H1 (cell line): ENCODE data around the gene SOX6. TPM values are rescaled to one million over a fixed set of nuclear protein-coding genes. Genes with fewer than 3 reads are reported as not detected.

Source experiments
- CTCF ChIA-PET: fragments of 300-600 bp; sonication (Branson Sonifier 250); formaldehyde crosslinking; loops from one replicate; lab custom pipeline; 2021; ENCODE audit not compliant: partially characterized antibody; lab: Charles Lee
- POLR2A ChIA-PET: fragments of 300-600 bp; sonication (Branson Sonifier 250); formaldehyde crosslinking; loops from one replicate; lab custom pipeline; 2021; ENCODE audit warnings: inconsistent platforms; ENCODE audit not compliant: partially characterized antibody; lab: Charles Lee
- DNase-seq, 2 experiments: peaks; one replicate each; pipeline versions ENCODE4 v3.0.0 to v3.0.0-alpha.2; 2010 to 2022; ENCODE audit warnings: low spot score in 2 of 2, low read depth in 1 of 2, mixed read lengths in 1 of 2
- FAIRE-seq: peaks from 2 replicates; lab custom pipeline; 2011; peaks lifted over from hg19 to GRCh38; lab: Jason Lieb, UNC
- H2AFZ ChIP-seq: 2 replicates; pipeline ENCODE4 v1.8.1; 2012; ENCODE audit warnings: low read length, inconsistent platforms
- H2AK5ac ChIP-seq: 2 replicates; pipeline ENCODE4 v1.6.1; 2013; ENCODE audit warnings: low read depth, low read length
- H2BK120ac ChIP-seq: replicated peaks from 2 replicates; pipeline ENCODE3; 2013; ENCODE audit warnings: low read depth, low read length, inconsistent platforms
- H2BK12ac ChIP-seq: 2 replicates; pipeline ENCODE4 v1.6.1; 2013; ENCODE audit warnings: low read depth, low read length
- H2BK15ac ChIP-seq: 2 replicates; pipeline ENCODE4 v1.6.1; 2013; ENCODE audit warnings: low read length
- H2BK20ac ChIP-seq: 2 replicates; pipeline ENCODE4 v1.6.1; 2013; ENCODE audit warnings: low read length
- H2BK5ac ChIP-seq: 2 replicates; pipeline ENCODE4 v1.6.1; 2013; ENCODE audit warnings: low read depth, low read length
- H3K14ac ChIP-seq: 2 replicates; pipeline ENCODE4 v1.6.1; 2013; ENCODE audit warnings: inconsistent platforms; ENCODE audit not compliant: insufficient read length
- H3K18ac ChIP-seq: 2 replicates; pipeline ENCODE4 v1.6.1; 2013; ENCODE audit warnings: low read length; ENCODE audit errors: extremely low read depth
- H3K23ac ChIP-seq: 2 replicates; pipeline ENCODE4 v1.6.1; 2013; ENCODE audit warnings: inconsistent platforms; ENCODE audit not compliant: insufficient read length
- H3K23me2 ChIP-seq: 2 replicates; pipeline ENCODE4 v1.6.1; 2013; ENCODE audit warnings: low read depth, low read length
- H3K27ac ChIP-seq: 2 replicates; pipeline ENCODE4 v1.6.1; 2011; ENCODE audit warnings: low read depth, low read length, inconsistent platforms
- H3K27me3 ChIP-seq, 4 experiments: replicated peaks in 1 of 4; 1 replicate in 1 of 4; 2 replicates in 3 of 4; pipeline versions ENCODE4 v1.6.1 to v1.8.1; 2011 to 2013; ENCODE audit warnings: low read length in 3 of 4, mild to moderate bottlenecking in 3 of 4, inconsistent platforms in 2 of 4, mixed read lengths in 2 of 4, moderate library complexity in 1 of 4; ENCODE audit not compliant: control insufficient read depth in 3 of 4, insufficient read depth in 3 of 4; ENCODE audit errors: extremely low read depth in 1 of 4
- H3K36me3 ChIP-seq, 4 experiments: 2 replicates each; pipeline versions ENCODE4 v1.6.1 to v1.8.1; 2011 to 2013; ENCODE audit warnings: mild to moderate bottlenecking in 4 of 4, low read length in 3 of 4, moderate library complexity in 2 of 4, control low read depth in 1 of 4, inconsistent platforms in 1 of 4; ENCODE audit not compliant: insufficient read depth in 4 of 4, control insufficient read depth in 2 of 4
- H3K4ac ChIP-seq: replicated peaks from 2 replicates; pipeline ENCODE3; 2013; ENCODE audit warnings: low read length, low read depth, mixed read lengths, inconsistent platforms; ENCODE audit not compliant: insufficient read length
- H3K4me1 ChIP-seq, 4 experiments: replicated peaks in 1 of 4; 1 replicate in 1 of 4; 2 replicates in 3 of 4; pipeline versions ENCODE4 v1.6.1 to v1.8.1; 2011 to 2013; ENCODE audit warnings: low read length in 3 of 4, inconsistent platforms in 2 of 4, mixed read lengths in 1 of 4; ENCODE audit not compliant: insufficient read depth in 4 of 4, control insufficient read depth in 3 of 4
- H3K4me2 ChIP-seq, 2 experiments: 2 replicates each; pipeline versions ENCODE4 v1.6.1 to v1.8.1; 2011 to 2013; ENCODE audit warnings: low read depth in 2 of 2, low read length in 2 of 2, control low read depth in 1 of 2, inconsistent platforms in 1 of 2, mild to moderate bottlenecking in 1 of 2; ENCODE audit not compliant: insufficient read depth in 1 of 2
- H3K4me3 ChIP-seq, 4 experiments: fragments of 200-600, 300-600 bp in 1 of 4; sonication (generic), shearing (Covaris generic), sonication (Bioruptor Twin) in 1 of 4; 2 replicates each; pipeline versions ENCODE4 v1.5.1 to v1.8.1; 2011 to 2016; ENCODE audit warnings: low read length in 4 of 4, low read depth in 3 of 4, control low read depth in 2 of 4, inconsistent platforms in 2 of 4, mild to moderate bottlenecking in 2 of 4, mixed read lengths in 1 of 4, moderate library complexity in 1 of 4; ENCODE audit not compliant: insufficient read depth in 2 of 4; ENCODE audit errors: extremely low read depth in 1 of 4
- H3K56ac ChIP-seq: replicated peaks from 2 replicates; pipeline ENCODE3; 2013; ENCODE audit warnings: low read depth, mild to moderate bottlenecking, mixed read lengths, low read length, inconsistent platforms; ENCODE audit not compliant: insufficient read length
- H3K79me1 ChIP-seq: 2 replicates; pipeline ENCODE4 v1.6.1; 2013; ENCODE audit warnings: low read depth, low read length, control low read depth
- H3K79me2 ChIP-seq, 2 experiments: 2 replicates each; pipeline versions ENCODE4 v1.6.1 to v1.8.1; 2012 to 2013; ENCODE audit warnings: low read length in 2 of 2, mild to moderate bottlenecking in 2 of 2, inconsistent platforms in 1 of 2; ENCODE audit not compliant: insufficient read depth in 2 of 2, control insufficient read depth in 1 of 2
- H3K9ac ChIP-seq, 4 experiments: replicated peaks in 1 of 4; 1 replicate in 1 of 4; 2 replicates in 3 of 4; pipeline versions ENCODE4 v1.6.1 to v1.8.1; 2011 to 2013; ENCODE audit warnings: low read depth in 3 of 4, low read length in 3 of 4, control low read depth in 2 of 4, mild to moderate bottlenecking in 2 of 4, moderate library complexity in 2 of 4, inconsistent platforms in 1 of 4; ENCODE audit errors: extremely low read depth in 1 of 4
- H3K9me3 ChIP-seq, 2 experiments: 2 replicates each; pipeline versions ENCODE4 v1.6.1 to v1.8.1; 2012 to 2013; ENCODE audit warnings: mild to moderate bottlenecking in 2 of 2, moderate library complexity in 2 of 2, control low read depth in 1 of 2, inconsistent platforms in 1 of 2, low read depth in 1 of 2, low read length in 1 of 2, mixed read lengths in 1 of 2; ENCODE audit not compliant: insufficient read depth in 2 of 2
- H4K20me1 ChIP-seq, 2 experiments: replicated peaks in 1 of 2; 2 replicates each; pipeline versions ENCODE3 to v1.8.1; 2011 to 2013; ENCODE audit warnings: inconsistent platforms in 2 of 2, low read length in 2 of 2, mild to moderate bottlenecking in 1 of 2; ENCODE audit not compliant: insufficient read depth in 2 of 2, control insufficient read depth in 1 of 2
- H4K5ac ChIP-seq: 2 replicates; pipeline ENCODE4 v1.6.1; 2013; ENCODE audit warnings: low read length, low read depth, mixed read lengths, inconsistent platforms; ENCODE audit not compliant: insufficient read length
- H4K8ac ChIP-seq: 2 replicates; pipeline ENCODE4 v1.8.0; 2013; ENCODE audit warnings: mild to moderate bottlenecking, moderate library complexity, low read length, inconsistent platforms; ENCODE audit not compliant: insufficient read depth; ENCODE audit errors: extremely low read depth
- H4K91ac ChIP-seq: replicated peaks from 2 replicates; pipeline ENCODE3; 2013; ENCODE audit warnings: low read length, mixed read lengths, inconsistent platforms; ENCODE audit not compliant: insufficient read length
- KDM5A ChIP-seq: fragments of 200-600 bp; IDR thresholded peaks from 2 replicates; pipeline ENCODE4 v1.7.1; 2012; ENCODE audit warnings: mild to moderate bottlenecking, low read length, inconsistent platforms, mixed read lengths
- TBP ChIP-seq: IDR thresholded peaks from 2 replicates; pipeline ENCODE4 v1.6.1; 2011; ENCODE audit warnings: low read depth, low read length, improper control_type of control experiment
- WGBS, 2 experiments: shearing (Covaris generic) in 1 of 2; methylation state at CpG; one replicate each; pipeline versions ENCODE4 v1.1.6 to v1.1.7; 2013 to 2015; ENCODE audit warnings: low lambda C conversion rate in 2 of 2, mixed read lengths in 2 of 2, inconsistent platforms in 1 of 2, low coverage in 1 of 2, missing lambda C conversion rate in 1 of 2; ENCODE audit not compliant: insufficient replicate concordance in 2 of 2, insufficient coverage in 1 of 2, insufficient read length in 1 of 2; ENCODE audit errors: extremely low coverage in 1 of 2, missing lambda C conversion rate in 1 of 2; 5-methylcytosine and 5-hydroxymethylcytosine counted together
- polyA plus RNA-seq, 7 experiments: library from polyadenylated mRNA; depleted of rRNA in 3 of 7; stranded (reverse) in 5 of 7; unstranded in 2 of 7; fragments of >200 nt in 5 of 7; fragments of 200-250 nt in 2 of 7; gene quantifications; 1 replicate in 5 of 7; 2 replicates in 1 of 7; 4 replicates in 1 of 7; pipeline versions ENCODE4 v1.2.1 to v1.2.3, GENCODE V29; 2011 to 2013; ENCODE audit warnings: missing spikeins in 2 of 7, mixed read lengths in 2 of 7
- total RNA-seq: library from RNA; stranded (reverse); fragmentation: NEBNext Ultra II Directional; extraction: Animal tissue kit (Norgen Biotek cat#: 25700); gene quantifications from 2 replicates; pipeline ENCODE4 v1.2.1, GENCODE V29; 2021

Gene SOX6
- total and polyA plus RNA-seq, 2 of the 8 experiments (the other 6 are each of a cell fraction or from before 2014, with no cell fraction given), result 0.09 TPM; not detected in 1

- Histone ChIP-seq H3K14ac (no peak overlapping the region), H3K4me3 (no peak overlapping the region), H3K56ac (no peak overlapping the region), H3K79me1 (no peaks in the 10 kb centered on the region), H4K5ac (no peak overlapping the region), H2BK15ac (no peak overlapping the region), H3K9ac (no peak overlapping the region), H2AK5ac (no peak overlapping the region), H3K23ac (no peak overlapping the region), H4K91ac (no peak overlapping the region), H3K27me3 (no peaks in the 10 kb centered on the region), H3K4me1 (no peaks in the 10 kb centered on the region), H3K36me3 (no peaks in the 10 kb centered on the region), H3K9me3 (no peaks in the 10 kb centered on the region), H3K79me2 (no peaks in the 10 kb centered on the region), H4K8ac (no peak overlapping the region), H2BK20ac (no peak overlapping the region), H2AFZ (no peak overlapping the region), H3K23me2 (no peaks in the 10 kb centered on the region), H4K20me1 (peaks cover 0 to 2% of the 10 kb centered on the region in 2 experiments), H3K4me2 (no peak overlapping the region), H3K4ac (peak overlapping the region; percentile 53), H2BK5ac (no peak overlapping the region), H2BK12ac (no peak overlapping the region), H3K18ac (no peak overlapping the region), H2BK120ac (no peak overlapping the region), H3K27ac (no peak overlapping the region)
- WGBS, 2 experiments, result 92% methylated on average over 2 of the region's 2 CpGs; no CpG with 5 or more reads in 1 of the 2 experiments
- POLR2A ChIA-PET, result no interaction called here
- no peak for DNase-seq
- CTCF ChIA-PET, result interaction anchor here (1.5 to 1.7 kb wide), 2 partner anchors 39 to 75 kb away, joined by 3 read pairs; no protein-coding TSS in a partner anchor
- no peak for FAIRE-seq
- TF ChIP-seq KDM5A (no peak), TBP (no peak)
These were observed 274.0 kb downstream of the SOX6 start for GRCh38 chr11:16082095-16083055.
